ENCODE results near the gene CFAP54.

DNA sequence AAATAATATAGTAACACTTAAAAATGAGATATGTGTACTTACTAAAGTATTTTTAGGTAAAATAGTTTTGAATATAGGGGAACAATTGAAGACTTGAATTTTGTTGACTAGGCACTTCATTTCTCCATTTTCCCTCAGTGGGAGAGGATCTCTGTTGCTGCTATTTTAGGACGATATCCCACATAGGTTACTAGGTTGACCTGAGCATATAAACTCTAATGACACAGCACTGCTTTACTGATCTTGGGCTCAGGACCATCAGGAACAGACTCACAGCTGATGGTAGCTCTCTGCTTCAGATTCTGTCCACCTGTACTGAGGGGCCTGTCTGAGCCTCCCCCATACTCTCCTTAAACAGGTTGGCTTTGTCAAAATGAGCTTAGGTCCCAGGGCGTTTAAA, 423.6 kb downstream of the CFAP54 start:
- TF ChIP-seq POLR2A (IDR thresholded peaks at IDR 0.05; ENCODE audit: low read depth, low read length) (no peak), POLR2AphosphoS5 (IDR thresholded peaks at IDR 0.05; ENCODE audit: low read depth, low read length) (no peak), PAX5 (IDR thresholded peaks at IDR 0.05; ENCODE audit: insufficient read depth, low read length, severe bottlenecking) (no peak), SPI1 (IDR thresholded peaks at IDR 0.05; ENCODE audit: low read depth, low read length) (no peak), TAF1 (IDR thresholded peaks at IDR 0.05; ENCODE audit: low read depth, low read length) (no peak), POU2F2 (IDR thresholded peaks at IDR 0.05; ENCODE audit: low read depth, low read length) (no peak)

All from GM12891 (cell line).